H4 (cell line): ENCODE measurements around the gene KLK1. TPM values are rescaled to one million over a fixed set of nuclear protein-coding genes. Genes with fewer than 3 reads are reported as not detected.
"Not testable (repeated sequence)": the region's sequence is repeated elsewhere in the genome, so short reads cannot be mapped to it uniquely, and the experiment has no call there.

Experiments used
- DNase-seq: peaks from one replicate; pipeline ENCODE4 v3.0.0-alpha.2; 2015; ENCODE audit warnings: low spot score
- total RNA-seq: library from RNA; depleted of rRNA; stranded (reverse); fragments of >200 nt; shearing (Covaris generic); gene quantifications from 2 replicates; pipeline ENCODE4 v1.2.3, GENCODE V29; 2014

The KLK1 gene
- total RNA-seq, 1 experiment from 2014 or later, result not detected

DNA sequence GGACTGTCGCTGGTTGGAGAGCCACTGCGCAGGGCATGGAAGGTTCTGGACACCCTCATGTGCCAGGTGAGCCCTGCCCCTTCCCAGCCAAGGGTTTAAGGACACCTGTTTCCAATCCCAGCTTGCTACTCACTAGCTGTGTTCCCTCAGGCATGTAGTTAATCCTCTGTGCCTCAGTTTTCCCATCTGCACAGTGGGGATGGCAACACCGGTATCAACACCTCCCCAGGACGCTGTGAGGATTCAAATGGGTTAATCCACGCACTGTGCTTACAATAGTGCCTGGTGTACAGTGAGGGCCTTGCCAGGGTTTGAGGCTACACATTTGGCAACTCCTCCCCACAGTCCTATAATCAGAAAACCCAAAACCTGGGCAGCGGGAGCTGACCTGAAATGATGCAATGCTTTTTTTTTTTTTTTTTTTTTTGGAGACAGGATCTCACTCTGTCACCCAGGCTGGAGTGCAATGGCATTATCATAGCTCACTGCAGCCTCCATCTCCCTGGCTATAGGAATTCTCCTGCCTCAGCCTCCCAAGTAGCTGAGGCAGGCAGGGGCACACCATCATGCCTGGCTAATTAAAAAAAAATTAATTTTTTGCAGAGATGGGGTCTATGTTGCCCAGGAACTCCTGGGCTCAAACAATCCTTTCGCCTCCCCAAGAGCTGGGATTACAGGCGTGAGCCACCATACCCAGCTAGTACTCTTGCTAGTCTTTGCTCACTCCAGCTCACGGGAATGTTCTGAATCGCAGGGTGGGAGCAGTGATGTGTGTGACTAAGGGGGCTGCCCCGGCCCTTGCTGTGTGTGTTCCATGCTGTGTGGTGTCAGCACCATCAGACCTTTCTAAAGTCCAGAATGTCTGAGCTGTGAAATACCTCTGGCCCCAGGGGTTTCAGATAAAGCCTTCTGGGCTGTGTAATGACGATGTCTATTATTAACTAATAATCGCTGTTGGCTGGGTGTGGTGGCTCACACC is 31.0 kb downstream of the KLK1 start:
- no peak for DNase-seq

DNA sequence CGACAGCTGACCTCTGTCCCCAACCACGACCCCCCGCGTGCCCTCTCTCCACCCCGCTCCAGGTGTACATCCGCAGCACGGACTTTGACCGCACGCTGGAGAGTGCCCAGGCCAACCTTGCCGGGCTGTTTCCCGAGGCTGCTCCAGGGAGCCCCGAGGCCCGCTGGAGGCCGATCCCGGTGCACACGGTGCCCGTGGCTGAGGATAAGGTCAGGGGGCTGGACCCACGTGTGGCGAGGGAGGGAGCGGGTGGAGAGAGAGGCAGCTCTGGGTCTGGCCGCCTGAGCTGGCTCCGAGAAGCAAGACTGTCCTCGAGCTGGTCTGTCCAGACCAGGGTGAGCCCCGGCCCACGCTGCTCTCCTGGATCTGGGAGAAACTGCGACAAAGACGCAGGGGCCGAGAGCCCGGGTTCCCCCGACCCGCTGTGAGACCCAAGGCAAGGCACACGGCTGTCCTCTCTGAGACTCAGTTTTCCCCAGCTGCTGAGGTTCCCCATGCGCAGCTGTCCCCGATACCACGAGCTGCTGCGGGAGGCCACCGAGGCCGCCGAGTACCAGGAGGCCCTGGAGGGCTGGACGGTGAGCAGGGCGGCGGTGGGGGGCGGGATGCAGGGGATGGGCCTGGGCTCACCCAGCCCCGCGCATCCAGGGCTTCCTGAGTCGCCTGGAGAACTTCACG is 31.9 kb downstream of the KLK1 start:
- no peak for DNase-seq

DNA sequence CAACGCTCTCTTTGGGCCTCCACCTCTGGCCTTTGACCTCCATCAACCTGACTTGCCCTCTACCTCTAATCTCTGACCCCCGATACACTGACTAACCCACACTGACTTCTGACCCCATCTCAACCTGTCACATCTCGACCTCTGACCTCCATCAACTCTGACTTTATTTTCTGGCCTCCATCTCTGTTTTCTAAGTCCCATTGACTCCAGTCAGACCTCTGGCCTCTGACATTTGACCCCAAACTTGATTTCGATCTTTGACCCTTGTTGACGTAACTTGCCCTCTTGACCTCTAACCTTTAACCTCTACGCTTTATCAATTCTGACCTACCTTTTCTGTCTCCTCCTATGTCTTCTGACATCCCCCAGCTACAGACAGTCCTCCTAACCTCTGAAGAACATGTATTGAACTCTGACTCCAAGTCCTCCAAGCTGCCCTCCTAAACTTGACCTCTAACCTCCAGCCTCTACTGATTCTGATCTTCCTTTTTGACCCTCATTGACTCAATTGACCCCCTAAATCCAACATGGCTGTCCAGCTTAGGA is 32.6 kb downstream of the KLK1 start:
- DNase-seq, result no peak

DNA sequence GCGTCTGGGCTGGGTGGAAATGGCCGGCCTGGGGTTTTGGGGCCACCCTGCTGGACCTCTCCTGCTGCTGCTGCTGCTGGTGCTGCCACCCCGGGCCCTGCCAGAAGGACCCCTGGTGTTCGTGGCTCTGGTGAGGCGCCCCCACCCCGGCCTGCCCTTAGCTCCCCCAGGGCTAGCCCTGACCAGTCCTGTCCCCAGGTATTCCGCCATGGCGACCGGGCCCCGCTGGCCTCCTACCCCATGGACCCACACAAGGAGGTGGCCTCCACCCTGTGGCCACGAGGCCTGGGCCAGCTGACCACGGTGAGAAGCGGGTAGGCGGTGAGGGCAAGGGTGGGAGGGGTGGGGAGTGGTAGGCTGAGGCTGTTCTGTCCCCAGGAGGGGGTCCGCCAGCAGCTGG is 33.2 kb downstream of the KLK1 start, which contains the start of gene ACP4:
Gene ACP4, plus strand, starts transcription at position 20 of the 400 bp plus-strand sequence. Its CDS starts 0 bp downstream, at position 20.
- no peak for DNase-seq

DNA sequence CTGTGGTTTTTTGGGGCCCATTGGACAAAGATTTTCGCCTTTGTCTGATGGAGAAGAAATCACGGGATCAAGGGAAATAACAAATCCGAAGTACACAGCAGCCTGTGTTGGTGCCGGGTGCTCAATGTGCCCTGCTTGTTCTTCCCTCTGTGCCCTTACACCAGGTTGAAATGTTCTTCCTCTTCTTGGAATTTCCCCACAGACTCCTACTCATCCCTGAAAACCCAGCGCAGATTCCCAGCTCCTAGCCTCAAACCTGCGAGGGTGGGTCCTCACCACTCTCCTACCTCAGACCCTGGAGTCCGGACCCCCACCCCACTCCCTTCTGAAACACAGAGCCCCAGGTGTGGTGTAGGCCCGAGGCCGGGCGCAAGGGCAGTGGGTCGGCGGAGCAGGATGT is 38.3 kb downstream of the KLK1 start:
- DNase-seq, result no peak

DNA sequence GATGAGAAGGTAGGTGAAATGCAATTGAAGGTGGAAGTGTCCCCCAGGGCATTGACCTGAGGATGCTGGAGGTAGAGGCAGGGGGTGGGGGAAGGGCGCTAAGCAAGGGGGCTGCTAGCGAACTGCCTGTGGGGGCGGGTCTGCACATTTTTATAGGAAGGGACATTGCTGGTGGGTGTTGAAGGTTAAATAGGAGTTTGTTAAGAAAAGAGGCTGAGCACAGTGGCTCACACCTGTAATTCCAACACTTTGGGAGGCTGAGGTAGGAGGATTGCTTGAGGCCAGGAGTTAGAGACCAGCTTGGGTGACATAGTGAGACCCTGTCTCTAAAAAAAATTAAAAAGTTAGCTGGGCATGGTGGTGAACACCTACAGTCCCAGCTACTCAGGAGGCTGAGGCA is 38.9 kb downstream of the KLK1 start:
- DNase-seq, result no peak

DNA sequence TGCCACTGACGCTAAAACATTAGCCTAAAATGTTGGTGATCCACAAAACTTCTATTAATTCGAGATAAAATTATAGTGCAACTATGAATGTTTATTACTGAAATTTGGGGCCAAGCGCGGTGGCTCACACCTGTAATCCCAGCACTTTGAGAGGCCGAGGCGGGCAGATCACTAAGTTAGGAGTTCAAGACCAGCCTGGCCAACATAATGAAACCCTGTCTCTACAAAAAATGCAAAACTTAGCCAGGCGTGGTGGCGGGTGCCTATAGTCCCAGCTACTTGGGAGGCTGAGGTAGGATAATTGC is 39.8 kb downstream of the KLK1 start:
- peak; percentile 27 for DNase-seq

DNA sequence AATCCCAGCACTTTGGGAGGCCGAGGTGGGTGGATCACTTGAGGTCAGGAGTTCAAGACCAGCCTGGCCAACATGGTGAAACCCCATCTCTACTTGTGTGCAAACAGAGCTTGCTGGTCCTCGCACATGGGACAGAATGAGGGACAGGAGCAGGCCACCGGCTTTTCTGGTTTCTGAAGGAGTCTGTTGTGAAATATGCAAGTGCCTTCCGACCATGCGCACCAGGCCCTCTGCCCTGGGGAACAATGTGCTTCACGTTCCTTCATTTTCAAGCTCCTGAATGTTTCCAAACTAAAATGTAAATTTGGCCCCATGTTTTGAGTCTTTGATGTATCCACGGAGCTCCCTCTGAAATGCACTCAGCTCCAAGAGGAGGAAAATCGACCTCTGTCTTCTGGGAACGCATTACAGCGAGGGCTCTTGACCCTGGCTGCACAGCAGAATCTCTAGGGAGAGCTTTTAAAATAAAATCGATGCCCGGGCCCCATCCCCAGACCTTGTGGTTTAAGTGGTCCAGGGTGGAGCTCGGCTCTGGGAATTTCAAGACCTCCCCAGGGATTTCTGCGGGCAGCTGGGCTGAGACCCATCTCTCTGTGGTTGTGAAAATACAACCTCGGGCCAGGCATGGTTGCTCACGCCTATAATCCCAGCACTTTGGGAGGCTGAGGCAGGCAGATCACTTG is 42.7 kb downstream of the KLK1 start:
- no peak for DNase-seq

DNA sequence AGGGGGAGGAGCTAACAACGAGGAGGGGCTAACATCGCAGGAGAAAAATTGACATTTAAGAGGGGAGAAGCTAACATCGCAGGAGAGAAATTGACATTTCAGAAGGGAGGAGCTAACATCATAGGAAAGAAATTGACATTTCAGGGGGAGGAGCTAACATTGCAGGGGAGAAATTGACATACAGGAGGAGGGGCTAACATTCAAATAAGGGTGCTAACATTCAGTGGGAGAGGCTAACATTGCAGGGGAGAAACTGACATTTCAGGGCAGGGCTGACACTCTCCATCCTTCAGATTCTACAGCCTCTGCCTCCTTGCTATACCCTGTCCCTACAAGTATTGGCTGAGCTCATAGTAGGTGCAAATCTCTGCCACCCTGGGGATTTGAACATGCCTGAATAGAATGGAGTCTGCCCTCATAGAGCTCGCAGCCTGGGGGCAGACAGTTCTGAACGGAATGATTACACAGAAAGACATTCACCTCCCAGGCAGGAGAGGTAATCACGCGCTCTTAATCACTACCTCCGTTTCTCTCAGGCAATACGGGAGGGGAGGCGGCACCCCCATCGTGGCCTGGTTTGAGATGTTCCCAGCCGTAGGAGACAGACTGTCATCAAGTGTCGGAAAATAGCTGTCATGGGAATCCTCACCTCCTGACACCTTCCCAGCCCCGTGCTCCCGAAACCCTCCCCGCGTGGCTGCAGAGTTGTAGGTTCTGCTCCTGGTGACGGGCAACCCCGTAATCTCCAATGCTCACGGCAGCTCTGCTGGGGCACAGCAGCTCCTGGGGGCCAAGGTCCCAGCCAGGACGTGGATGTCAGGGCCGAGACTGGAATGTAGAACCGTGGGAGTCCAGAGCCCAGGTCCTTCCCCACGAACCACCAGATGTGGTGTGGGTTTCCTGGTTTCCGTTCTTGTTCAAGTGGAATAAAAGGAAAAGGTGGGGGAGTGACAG is 43.8 kb downstream of the KLK1 start:
- no peak for DNase-seq

DNA sequence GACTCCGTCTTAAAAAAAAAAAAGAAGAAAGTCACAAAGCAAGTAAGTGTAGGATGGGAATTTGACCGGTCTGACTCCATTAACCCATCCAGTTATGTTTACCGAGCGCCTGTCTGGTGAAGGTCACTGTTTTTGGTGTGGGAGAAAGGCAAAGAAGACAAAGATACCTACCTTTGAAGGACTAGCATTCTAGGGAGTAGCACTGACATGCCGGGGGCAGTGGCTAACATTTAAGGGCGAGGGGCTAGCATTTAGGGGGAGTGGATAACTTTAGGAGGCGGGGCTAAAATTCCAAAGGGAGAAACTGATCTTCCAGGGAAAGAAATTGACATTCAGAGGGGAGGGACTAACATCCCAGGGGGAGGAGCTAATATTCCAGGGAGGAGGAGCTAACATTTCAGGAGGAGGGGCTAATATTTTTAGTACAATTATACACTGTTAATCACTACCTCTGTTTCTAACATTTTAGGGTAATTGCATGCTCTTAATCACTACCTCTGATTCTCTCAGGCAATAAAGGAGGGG is 44.6 kb downstream of the KLK1 start:
- DNase-seq, result no peak

DNA sequence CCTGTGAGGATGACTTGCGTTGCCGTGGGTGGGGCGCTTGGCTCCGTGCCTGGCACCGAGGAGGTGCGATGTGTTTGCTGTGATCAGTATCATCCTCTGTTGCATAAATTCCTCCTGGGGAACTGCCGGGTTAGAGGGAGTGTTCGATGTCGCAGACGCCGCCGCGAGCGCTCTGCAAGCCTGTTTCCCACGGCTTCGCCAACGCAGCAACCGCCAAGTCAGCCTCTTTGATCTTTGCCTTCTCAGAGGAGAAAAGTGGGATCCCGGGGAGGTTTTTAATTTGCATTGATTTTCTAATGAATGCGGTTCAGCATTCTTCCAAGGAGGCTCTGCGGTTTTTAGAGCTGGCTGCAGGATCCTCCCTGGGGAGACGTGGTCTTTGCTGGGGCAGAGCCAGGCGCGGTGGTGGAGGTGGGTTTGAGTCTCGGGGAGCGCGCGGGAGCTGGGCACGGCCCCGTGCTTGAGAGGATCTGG is 45.7 kb downstream of the KLK1 start:
- DNase-seq, result peak; percentile 68

DNA sequence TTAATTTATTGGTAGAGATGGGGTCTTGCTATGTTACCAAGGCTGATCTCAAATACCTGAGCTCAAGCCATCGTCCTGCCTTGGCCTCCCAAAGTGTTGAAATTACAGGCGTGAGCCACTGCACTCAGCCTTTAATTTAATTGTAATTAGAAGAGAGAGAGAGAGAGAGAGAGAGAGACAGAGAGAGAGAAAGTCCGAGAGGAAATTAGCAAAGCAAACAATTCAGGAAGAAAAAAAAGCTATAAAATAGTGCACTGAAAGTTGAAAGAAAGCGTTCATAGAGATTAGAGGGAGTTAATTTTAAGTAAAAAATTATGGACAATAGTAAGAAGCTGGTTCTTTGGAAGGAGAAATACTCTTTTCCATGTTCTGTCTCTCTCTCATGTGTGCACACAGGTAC is 46.3 kb downstream of the KLK1 start:
- DNase-seq, result no peak

DNA sequence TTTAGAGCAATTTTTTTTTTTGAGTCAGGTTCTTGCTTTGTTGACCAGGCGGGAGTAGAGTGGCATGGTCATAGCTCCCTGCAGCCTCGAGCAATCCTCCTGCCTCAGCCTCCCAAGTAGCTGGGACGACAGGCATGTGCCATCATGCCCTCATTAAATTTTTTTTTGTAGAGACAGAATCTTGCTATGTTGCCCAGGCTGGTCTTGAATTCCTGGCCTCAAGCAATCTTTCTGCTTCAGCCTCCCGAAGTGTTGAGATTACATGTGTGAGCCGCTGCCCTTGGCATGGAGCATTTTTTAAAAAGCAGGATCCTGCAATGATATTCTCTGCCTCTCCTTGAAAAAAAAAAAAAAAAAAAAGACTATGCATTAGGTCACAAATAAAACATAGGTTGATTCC is 47.5 kb downstream of the KLK1 start:
- DNase-seq, result no peak

DNA sequence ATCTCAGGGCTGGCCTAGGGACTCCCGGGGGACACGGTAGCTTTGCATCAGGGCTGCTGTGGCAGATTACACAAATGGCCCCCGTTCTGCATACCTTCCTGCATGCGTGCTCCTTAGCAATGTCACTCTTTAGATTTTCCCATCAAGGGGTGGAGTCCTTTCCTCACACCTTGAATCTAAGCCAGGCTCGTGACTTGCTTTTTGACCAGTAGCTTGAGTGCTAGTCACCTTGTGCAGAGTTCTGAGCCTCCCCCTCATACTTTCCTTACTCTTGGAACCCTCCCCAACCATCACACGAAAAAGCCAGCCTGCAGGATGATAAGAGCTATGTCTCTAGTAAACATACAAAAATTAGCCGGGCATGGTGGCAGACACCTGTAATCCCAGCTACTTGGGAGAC is 50.1 kb downstream of the KLK1 start:
- DNase-seq, result not testable (repeated sequence)

DNA sequence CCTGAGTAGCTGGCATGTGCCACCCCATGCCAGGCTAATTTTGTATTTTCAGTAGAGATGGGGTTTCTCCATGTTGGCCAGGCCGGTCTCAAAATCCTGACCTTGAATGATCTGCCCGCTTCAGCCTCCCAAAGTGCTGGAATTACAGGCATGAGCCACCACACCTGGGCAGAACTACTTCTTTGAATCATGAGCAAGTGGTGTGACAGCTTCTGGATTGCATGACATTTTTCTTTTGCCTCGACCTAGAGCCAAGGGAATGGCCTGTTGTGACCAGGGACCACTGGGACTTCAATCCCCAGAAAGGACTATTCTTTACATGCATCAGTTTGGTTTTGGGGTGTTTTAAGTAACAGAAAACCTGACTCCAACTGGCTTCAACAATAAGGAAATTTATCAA is 50.7 kb downstream of the KLK1 start:
- not testable (repeated sequence) for DNase-seq

DNA sequence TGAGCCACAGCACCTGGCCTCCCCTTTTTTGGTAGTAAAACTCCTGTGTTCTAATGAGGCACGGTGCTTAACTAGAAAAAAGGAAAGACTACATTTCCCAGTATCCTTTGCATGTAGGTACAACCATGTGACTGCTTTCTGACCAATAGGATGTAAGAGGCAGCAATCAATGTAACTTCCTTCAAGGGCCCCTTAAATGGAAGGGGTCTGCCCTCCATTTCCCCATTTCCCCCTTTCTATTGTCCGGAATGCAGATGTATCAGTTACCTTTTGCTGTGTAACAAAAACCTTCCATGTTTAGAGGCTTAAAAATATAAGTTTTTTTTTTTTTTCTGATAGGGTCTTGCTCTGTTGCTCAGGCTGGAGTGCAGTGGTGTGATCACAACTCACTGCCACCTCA is 51.1 kb downstream of the KLK1 start:
- DNase-seq, result no peak

DNA sequence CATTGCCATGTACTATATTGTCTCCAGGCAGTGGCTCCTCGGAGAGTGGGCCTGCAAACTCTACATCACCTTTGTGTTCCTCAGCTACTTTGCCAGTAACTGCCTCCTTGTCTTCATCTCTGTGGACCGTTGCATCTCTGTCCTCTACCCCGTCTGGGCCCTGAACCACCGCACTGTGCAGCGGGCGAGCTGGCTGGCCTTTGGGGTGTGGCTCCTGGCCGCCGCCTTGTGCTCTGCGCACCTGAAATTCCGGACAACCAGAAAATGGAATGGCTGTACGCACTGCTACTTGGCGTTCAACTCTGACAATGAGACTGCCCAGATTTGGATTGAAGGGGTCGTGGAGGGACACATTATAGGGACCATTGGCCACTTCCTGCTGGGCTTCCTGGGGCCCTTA is 52.7 kb downstream of the KLK1 start:
- DNase-seq, result no peak

DNA sequence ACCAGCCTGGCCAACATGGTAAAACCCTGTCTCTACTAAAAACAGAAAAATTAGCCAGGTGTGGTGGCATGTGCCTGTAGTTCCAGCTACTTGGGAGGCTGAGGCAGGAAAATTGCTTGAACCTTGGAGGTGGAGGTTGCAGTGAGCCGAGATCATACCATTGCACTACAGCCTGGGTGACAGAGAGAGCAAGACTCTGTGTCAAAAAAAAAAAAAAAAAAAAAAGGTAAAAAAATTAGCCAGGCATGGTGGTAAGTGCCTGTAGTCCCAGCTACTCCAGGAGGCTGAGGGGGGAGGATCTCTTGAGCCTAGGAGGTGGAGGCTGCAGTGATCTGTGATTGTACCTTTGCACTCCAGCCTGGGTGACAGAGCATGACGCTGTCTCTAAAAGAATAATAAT is 53.4 kb downstream of the KLK1 start, which contains the start of gene GPR32:
Gene GPR32, plus strand, starts transcription at position 301 of the 400 bp plus-strand sequence. CDS start 137 bp downstream, outside the sequence.
- not testable (repeated sequence) for DNase-seq
